Limb (tissue), 2 donors: ENCODE data around the gene DCLK1.

ENCODE experiments used
- DNase-seq, 2 donors: peaks; one replicate each; pipeline ENCODE4 v3.0.0-alpha.2; 2016; ENCODE audit errors: extremely low spot score in 2 of 2

The DCLK1 gene

DNA sequence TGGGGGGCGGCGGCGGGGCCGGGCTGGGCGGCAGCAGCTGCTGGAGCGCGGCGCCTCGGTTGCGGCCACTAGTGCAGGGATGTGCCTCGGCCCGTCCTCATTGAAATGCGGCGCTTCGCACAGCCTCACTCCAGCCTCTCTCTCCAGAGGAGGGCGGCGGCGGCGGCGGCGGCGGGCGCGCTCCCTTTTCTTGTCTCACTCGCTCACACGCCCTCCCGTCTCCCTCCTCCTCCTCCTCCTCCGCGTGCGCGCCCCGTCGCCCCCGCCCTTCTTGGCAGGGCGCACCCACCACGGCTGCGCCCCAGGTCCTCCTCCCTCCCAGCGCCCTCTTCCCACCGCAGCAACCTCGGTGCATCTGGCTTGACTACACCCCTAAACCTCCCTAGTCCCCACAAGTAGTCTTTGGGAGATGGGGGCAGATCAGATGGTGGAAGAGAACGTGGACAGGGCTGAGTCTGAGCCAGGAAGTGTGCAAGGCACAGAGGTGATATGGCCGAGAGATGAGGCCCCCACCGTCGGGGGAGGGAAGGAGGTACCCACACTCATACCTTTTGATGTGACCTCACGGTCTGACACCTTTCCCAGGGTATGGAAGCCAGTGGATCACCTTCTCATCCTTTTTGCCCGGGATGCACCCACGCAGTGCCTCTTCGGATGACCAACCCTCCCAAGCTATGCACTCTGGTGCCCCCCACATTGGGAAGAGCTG, at the start of gene DCLK1:
Gene DCLK1 (minus strand): TSS at position 161 of the 709 bp plus-strand sequence.
- DNase-seq, result peak; percentile 71 to 87

DNA sequence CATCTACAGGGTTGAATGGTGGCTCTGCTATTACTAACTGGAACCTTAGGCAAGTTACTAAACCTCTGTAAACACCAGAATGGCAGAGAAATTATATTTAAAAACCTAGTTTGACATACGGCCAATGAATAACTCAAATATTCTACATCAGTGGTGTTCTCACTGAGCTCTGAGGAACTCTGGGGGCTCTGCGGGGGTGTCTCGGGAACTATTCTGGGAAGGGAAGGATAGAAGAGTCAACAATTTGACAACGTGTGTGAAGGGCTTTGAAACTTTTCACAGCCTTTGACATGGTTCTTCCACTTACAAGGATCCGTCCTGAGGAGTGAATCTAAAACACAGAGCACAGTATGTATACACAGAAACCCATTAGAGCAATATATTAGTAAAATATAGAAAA, 44.4 kb upstream of the DCLK1 start:
- no peak for DNase-seq

DNA sequence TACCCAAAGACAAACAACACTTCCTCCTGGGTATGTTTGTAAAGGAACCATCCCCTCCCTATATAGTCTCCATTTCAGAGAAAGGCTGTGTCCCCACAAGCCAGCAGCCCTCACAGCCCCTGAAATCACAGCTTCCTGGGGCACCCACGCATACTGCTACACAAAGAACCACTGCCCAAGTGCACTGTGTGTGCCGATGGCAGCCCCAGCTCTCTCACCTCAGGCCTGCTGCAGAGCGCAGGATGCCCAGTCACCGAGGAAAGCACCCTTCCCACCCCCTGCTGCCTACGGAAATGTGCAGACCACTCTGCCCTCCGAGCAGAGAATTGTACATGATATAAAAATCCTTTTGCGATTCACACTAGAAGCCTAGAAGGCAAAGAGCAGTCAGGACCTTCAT, 43.7 kb upstream of the DCLK1 start:
- no peak for DNase-seq

DNA sequence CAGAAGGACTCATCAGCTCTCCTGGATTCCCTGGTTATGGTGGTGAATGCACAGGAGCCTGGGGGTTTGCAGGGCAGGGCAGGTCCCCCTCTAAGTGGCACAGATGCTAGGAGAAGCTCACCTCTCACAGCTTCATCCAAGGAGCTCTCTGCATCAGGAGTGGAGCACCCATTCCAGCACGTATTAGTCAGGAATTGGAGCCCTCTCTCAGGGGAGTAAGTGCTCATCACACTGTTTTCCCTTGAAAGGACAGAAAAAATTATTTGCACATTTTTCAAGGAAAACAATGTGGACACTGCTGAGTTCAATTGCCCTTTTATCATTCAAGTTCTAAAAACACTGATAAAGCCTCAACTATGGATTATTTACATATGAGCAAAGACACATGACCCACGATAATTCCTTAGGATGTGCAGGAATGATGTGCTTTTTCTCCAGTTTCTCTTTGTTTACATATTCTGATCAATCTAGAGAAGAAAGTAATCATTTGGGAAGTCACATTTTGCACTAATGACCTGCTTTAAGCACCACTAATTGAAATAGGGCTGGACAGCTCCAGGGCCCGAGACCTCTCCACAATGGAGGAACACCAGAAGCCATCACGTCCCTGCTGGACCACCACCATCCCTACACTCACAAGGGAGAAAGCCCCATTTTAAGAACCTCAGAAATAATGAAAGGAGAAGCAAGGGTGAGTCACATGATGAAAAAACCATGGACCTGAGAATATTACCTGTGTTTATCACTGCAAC, 42.6 kb upstream of the DCLK1 start:
- DNase-seq, result no peak

DNA sequence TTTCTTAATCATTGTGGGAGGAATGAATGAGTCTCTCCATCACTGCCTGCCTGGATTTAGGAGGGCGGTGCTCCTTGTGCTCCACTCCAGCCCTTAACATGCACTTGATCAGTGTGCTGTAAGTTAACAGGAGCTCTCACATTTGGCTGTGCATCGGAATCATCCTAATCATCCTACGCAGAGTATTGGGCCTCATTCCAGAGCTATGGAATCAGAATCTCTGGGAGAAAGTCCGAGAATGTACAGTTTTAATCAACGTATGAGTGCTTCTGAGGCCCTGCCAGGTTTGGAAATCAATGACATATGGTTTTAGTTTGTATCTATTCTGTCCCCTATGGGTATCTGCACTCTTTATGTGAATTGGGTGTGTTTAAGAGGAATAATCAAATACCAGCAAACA, 34.9 kb upstream of the DCLK1 start:
- peak in 1 of 2 donors; percentile 44 for DNase-seq

DNA sequence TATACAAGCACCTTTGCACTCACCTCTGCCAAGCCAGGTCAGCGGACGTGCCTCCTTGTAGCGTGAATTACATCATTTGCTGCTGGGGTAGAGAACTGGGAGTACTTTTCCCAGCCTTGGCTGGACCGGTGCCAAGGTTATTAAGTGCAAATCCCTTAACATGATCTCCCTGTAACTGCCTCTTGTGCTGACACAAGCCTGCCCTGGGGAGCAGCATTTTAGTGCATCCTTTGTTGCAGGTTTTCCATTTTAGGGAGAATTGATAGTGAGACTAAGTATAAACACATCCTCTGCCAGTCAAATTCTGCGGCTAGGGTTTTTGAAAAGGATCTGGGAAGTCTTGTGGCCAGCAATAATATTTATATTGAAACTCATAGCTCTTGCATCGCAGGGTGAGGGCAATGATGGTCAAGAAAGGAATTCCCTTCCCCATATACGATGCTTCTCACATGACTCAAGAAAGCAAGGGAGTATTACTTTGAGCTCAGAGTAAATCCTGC, 32.7 kb upstream of the DCLK1 start:
- DNase-seq, result peak in 1 of 2 donors; percentile 69

DNA sequence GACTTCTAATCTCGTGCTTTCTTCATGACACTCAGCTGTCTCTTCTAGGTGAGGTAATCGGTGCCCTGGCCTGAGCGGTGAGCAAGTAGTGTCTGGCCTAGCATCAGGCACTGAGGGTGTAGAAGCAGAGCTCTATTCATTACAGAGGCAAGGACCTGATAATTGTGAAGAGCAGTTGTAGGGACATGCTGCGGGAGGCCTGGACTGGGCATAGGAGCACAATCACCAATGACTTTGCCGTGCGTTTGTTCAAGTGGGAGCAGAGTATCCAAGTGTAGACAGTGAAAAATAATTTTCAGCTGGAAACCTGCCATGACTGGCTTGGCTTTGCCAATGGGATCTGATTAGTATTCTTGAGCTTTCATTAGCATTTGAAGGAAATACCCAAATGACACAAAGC, 32.1 kb upstream of the DCLK1 start:
- no peak for DNase-seq

DNA sequence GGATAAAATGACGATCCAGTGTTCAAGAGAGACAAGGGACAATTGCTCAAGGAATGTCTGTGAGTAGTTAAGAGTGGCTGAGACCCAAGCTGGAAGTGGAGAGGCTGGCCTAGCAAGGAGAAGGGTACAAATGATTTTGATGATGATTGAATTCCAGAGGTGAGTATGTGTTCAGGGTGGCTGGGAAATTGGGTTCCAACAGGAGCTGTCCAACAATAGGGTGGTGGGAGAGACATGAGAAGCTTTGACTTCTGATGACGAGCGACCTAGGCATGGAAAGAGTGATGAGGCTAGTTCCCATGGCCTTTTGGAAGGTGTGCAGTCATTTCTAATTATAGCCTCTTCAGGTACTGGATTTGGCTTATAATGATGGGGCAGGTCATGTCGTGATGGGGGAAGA, 29.1 kb upstream of the DCLK1 start:
- no peak for DNase-seq

DNA sequence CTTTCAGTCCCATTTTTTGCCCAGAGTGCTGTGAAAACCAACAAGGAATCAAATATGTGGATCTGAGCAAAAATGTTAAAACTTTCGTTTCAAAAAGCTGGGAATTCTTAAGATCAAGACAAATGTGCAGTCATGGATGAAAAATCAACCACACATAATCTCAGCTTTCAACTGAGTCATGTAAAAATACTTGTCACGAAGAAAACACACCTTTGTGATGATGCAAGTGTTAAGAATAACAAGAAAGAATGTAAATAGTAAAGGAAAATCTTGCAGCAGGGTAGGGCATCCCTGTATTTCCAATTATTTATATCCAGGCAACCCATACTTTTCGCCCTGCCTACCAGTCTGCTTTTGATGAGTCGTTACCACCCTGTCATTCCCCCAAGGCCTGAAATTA, 27.4 kb upstream of the DCLK1 start:
- DNase-seq, result no peak

DNA sequence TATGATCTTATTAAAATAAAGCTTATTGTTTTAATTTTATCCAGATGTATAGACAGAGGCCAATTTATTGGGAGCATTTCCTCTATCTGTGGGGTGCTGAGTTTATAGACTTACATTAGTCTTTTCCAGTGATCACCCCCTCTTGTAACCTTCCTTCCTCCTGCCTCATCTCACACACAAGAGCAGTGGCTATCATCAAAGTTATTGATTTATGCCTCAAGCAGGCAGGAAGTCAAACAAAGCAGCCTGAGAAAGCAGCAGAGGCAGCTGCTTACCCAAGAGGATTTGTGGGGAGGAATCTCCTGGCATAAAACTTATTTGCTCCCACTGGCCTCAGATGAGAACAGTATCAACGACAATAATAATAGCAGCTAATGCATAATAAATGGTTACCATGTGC, 26.3 kb upstream of the DCLK1 start:
- DNase-seq, result peak in 1 of 2 donors; percentile 66

DNA sequence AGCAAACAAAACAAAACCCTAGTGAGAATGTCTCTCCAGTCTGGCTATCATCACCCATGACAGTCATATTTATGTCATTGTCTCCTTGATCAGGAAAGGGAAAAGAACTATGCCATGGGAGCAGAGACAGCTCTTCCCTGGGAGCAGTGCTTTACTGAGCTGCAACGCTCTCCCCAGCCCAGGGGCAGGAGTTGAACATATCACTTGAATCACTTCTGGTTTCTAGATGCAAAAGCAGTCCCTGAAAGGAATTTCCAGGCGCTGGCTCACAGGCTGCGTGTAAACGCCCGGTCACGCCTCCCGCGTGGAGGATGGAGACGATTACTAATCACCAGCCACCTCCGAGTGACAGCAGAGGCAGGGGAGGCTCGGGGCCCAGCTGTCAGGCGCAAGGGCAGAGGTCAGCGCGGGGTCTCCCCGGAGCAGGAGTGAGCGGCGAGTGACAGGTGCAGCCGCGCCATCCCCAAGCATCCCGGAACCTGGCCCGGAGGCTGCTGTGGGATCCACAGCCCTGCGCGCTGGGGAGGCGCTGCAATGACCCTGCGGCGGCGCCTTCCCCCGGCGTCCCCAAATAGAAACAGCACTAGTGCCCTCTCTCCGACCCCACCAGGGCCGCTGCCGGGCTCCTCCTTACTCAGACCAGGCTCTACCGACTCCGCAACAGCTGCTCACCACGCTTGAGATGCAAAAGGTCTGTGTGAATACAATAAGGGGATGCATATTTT, 23.5 kb upstream of the DCLK1 start:
- peak; percentile 50 to 69 for DNase-seq

DNA sequence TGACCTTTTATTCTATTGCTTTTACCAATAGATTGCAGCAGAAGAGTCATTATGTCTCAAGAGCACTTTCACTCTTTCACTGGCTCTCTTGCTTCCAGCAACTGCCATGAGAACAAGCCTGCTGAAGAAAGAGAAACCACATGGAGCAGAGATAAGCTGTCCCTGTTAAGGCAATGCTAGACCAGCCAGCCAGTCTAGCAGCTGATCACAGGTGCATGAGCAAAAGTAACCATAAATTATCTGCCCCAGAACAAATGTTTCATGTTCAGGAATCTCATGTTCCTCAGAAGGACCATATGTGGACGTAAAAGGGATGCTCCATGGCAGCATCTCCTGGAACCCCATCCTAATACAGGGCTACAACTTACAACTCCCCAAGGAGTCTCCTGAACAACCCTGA, 20.4 kb upstream of the DCLK1 start:
- no peak for DNase-seq

DNA sequence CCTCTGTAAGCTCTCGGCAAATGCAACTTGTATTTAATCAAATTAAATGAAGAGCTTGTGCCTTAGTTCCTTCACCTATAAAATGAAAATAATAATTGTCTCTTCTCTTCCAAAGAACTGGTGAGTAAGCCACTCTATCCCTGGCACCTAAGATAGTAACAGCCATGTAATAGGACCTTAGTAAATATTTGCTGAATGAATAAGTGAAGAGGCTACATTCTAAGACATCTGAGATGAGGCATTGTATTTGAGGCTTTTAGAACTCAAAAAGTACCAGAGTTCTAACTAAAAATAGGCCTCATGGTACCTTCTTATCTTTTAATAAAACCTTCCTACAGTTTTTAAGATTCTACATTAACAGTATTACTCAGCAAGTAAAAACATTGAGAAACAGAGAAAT, 17.3 kb upstream of the DCLK1 start:
- DNase-seq, result no peak

DNA sequence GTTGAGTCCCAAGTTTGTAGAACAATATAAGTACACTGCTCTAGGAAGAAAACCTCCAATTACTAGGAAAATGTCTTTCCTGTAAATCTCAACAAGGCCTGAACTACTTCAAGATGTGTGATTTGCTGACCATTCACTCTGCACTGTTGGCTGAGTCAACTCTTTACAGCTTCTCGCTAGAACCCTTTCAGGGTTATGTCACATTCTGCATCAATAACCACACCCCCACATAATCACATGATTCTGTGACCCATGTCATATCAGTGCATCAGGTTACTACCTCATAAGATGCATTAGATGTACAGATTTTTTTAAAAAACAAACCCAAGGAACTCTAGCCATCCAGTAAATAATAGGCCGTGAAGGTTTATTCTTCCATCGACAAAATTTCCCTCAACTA, 16.1 kb upstream of the DCLK1 start:
- no peak for DNase-seq

DNA sequence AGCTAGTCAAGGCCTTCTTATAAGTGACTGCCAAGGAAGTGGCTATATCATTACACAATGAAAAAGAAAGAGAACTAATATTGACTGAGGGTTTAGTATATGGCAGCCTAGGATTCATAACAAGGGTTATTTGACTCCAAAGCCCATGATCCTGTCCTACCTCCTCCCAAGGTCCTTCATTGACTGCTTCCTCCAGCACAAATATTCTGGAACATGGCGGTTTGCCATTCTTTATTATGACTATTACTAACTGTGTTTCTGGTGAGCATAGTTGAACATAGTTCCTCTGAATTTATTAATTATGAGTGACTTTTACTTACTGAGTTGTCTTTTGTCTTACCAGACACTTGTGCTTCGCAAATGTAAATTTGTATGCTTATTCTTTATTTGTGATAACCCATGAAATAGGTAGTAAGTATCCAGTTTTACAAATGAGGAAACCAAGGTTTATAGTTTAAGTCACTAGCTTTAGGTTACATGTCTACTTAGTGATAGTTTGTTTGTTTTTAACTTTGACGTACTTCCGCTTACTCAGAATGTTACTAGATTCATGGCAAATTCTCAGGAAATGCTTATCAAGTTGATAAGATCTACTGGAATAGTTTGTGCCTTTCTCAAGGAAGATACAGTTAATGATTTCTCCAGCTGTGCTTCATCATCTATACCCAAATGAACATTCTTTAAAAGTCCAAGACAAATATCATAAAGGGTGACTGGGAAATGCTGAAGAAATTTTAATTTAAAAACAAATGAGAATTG, 15.5 kb upstream of the DCLK1 start:
- no peak for DNase-seq

DNA sequence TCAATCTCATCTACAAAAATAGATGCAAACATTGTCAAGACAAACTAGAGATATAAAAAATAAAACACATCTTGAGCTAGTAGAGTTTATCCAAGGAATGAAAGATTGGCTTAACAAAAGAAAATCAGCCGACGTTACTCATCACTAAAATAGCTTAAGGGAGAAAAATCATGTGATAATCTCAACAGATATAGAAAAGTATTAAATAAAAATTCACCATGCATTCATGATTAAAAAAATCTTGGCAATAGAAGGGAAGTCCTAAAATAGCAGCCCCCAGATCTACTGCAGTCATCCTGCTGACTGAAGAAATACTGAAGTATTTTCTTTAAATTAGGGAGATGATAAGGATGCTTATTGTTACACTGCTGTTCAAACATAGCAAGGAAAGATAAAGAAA, 12.6 kb upstream of the DCLK1 start:
- no peak for DNase-seq

DNA sequence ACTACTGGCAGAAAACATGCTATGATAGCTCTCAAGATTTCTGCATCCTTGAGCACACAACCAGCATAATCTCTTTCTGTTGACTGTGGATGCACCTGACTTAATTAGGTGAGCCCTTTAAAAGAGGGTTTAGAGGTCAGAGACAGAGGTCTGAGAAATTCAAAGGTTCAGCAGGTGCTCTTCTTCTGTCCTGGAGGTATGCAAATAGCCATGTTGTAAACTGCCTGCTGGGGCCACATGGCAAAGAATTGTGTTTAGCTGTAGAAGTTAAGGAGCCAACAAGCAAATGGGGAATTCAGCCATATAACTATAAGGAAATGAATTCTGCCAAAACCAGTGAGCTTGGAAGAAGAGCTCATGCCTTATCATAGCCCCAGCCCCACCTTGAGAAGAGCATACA, 11.6 kb upstream of the DCLK1 start:
- DNase-seq, result no peak

DNA sequence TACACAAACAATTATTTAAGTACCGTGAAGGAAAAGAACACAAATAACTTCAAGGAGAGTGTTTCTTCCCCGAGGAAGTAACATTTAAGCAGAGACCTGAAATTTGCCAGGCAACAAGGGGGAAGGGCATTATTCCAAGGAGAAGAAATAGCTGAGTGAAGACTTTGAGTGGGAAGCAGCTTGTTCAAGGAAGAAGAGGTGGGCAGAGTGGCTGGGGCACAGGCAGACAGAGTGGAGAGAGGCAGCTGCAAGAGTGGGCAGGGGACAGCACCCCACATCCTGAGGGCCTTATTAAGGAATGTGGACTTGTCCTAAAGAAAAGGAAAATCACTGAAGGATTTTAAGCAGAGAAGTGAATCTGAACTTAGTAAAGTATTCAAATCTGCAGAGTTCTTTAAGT, 4.7 kb upstream of the DCLK1 start:
- DNase-seq, result no peak

DNA sequence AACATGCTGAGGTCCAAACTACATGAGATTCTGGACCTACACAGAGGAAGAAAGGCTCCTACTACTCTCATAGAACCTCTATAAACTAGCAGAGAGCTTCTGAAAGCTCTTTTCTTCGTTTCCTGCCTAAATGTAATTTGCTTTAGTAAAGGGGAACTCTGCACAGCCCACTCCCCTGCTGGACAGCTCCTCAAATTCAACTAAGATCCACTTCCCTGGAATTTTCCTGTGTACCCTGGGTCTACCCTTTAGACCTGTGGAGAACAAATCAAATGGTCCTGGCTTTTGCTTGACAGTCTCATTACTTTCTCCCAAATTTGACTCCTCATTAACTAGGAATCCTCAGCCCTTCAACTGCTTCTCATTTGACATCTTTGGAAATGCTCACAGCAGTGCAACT, 3.5 kb upstream of the DCLK1 start:
- no peak for DNase-seq

DNA sequence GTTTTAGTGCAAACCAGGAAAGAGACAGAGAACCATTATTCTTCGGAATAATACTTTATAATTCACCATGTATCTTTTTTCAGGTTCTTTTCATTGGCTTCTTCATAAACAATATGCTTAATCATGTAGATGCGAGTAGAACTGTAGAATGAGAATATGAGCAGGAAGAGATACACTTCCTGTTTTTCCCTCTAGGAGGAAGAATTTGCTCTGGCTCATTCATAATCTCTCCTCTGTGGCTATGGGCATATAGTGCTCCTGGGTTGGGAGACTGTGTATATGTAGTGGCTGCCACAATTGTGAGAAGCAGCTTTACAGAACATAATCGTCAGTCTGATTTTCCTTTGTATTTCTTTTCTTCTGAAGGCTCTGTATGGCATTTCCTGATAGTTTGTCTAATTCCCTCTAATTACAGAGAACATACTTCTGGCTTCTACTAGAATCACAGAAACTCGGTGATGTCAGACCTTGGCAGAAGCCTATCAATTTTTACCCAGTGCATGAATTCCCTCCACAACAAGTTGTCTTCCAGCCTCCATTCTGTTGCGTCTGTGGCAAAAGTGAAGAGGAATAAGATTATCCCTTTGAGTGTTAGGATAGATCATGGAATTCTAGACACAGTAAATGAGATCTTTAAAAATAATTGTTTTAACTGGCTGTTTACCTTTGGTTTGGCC, 2.9 kb upstream of the DCLK1 start:
- DNase-seq, result no peak

DNA sequence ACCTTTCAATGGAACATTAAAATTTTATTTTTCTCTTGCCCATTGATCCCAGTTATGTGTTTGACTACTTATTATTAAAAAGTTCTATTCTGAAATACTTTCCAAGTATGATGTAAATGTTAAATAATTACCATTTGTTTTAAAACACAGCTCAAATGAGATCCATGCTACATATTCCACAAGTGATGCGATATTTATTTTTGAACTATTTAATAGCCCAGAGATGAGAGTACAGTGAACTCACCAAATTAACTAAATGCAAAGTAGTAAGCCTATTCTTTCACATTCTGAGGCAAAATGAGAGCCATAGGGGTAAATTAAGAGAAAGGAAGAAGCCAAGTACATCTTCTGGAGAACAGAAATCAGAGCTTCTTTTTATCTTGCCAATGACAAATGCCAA, 1.2 kb upstream of the DCLK1 start:
- no peak for DNase-seq
